Activated gamma-delta T cell treated with anti-CD3 and anti-CD28 coated beads, Interleukin-2, amount 50 U/mL, for 16 hours (primary cell): Measurements from ENCODE around the gene MOBP.

Source experiments
- DNase-seq: peaks from one replicate; pipeline ENCODE4 v3.0.0-alpha.2; 2020; ENCODE audit warnings: low read depth

The MOBP gene

DNA sequence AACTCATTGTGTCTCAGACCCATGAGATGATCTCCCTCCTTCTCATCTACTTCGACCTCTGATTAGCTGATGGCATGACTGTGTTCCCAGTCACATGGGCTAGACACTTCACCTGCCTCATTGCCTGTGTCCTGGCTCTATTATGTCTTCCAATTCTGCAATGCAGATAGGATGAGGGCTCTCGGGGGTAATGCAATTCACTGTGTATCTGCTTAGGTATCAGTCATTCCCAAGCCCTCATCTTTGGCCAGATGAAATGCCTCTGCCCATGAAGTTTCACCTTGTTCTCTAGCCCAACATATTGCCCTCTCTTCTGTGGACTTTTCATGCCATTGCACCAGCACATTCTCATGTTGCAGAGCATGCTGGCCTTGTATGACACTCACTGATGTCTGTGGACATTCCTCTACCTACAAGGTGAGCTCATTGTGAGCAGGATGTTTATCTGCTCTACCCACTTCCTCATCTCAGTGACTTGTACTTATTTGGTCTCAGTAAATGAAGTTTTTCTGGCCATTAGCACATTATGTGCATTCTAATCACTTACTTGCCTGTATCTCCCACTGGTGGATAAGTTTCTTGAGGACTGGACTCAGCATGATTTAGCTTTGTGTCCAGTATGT, 32.3 kb downstream of the MOBP start:
- no peak for DNase-seq

DNA sequence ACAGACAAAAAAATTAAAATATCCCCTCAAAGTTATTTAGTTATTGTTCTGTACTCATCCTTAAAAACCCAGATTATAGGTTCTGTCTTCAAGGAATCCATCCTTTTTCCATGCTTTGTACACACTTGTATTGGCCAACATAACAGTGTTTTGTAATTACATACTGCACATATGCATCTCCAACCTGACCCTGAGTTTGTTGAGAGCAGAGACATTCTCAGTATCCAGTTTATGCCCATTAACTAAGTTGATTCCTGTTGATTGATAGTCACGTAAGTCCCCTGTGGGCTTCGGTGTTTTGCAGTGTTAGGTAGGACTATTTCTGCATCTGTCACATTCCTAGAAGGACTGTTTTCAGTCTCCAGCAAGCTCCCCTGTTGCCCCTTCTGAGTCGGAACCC, 33.6 kb downstream of the MOBP start:
- no peak for DNase-seq

DNA sequence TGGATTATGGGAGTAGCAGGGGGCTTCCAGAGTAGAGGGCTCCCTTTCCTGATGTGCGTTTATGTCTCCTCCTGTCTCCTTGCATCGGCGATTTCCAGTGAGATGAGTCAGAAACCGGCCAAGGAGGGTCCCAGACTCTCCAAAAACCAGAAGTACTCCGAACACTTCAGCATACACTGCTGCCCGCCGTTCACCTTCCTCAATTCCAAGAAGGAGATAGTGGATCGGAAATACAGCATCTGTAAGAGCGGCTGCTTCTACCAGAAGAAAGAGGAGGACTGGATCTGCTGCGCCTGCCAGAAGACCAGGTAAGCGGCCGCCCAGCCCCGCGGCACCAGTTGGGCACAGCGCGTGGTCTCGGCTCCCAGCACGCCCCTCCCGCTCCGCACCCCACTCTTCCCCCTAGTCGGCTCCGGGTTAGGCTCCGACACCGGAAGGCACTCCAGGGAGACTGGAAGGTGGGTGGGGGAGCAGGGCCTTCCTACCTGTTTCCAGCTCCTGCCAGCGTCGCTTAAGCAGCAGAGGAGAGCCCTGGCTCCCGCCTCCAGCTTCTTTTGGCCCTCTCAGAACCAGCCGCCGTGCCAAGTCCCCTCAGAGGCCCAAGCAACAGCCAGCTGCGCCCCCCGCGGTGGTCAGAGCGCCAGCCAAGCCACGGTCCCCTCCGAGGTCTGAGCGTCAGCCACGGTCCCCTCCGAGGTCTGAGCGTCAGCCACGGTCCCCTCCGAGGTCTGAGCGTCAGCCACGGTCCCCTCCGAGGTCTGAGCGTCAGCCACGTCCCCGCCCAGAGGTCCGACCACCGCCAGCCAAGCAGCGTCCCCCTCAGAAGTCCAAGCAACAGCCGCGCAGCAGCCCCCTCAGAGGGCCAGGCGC, 34.7 kb downstream of the MOBP start:
- no peak for DNase-seq

DNA sequence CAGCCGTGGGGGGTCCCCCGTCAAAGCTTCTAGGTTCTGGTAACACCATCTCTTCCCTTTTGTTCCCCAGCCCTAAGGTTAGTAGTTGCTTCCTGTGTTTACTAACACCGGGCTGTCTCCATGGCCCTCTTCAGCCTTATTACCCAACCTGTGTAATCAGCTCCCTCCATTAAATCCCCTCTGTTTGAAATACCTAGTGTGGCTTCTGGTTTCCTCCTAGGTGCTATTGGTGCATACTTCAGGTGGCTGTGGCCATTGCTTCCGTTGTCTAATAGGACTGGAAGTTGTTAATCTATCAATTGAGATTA, 35.3 kb downstream of the MOBP start:
- no peak for DNase-seq

DNA sequence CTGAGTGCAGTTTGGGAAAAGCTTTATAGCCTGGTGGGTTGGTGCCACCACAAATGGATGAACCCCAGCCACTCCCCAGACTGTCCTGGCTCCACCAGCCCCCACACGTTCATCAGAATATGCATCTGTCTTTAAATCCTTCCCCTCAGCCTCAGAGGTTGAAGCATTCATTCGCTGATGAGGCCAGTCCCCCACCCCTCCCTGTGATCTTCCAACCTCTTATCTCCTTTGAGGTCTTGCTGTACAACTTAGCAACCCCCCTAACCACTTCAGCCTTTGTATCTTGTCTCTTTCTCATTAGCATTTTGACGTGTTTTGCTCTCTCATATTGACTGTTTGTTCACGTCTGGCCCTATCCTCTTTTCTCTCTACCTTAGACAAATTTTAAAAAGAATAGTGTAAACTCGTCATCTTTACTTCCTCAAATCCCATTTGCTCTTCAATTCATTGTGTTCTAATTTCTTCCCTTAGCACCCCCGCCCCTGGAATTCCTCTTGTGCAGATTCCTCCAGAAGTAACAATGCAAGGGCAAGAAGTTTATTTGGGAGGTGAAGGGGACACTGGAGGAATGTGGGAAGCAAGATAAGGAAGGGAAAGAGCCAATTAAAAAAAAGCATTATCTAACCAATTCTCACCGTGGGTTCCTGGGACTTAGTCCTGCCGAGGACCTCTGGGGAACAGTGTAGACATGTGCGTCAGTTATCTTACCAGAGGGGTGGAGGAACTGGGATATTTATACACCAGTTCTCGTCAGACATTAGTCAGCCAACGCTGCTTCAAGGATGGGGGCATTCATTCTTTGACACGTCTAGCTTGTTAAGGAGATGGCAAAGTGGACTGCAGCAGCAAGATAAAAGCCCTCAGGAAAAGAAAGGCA, 38.6 kb downstream of the MOBP start:
- no peak for DNase-seq

DNA sequence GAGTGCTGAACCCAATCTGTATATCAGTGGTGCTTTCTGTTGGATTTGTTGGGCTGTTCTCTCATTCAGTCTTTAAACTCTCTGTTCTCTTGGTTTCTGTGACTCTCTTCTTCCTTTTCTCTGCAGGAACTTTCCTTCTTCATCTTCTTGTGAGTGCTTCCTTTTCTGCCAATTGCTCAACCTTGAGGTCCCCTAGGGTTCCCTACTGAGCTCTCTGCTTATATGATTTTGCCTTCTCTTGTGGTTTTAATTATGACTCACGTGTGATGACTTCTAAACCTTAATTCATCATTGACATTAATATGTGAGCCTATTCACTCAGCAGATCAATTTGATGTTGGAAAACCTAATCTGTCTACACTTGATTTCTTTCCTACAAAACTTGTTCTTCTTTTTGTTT, 39.4 kb downstream of the MOBP start:
- no peak for DNase-seq

GRCh38 chr3:39513791-39514369, 46.4 kb downstream of the MOBP start:
- no peak for DNase-seq

DNA sequence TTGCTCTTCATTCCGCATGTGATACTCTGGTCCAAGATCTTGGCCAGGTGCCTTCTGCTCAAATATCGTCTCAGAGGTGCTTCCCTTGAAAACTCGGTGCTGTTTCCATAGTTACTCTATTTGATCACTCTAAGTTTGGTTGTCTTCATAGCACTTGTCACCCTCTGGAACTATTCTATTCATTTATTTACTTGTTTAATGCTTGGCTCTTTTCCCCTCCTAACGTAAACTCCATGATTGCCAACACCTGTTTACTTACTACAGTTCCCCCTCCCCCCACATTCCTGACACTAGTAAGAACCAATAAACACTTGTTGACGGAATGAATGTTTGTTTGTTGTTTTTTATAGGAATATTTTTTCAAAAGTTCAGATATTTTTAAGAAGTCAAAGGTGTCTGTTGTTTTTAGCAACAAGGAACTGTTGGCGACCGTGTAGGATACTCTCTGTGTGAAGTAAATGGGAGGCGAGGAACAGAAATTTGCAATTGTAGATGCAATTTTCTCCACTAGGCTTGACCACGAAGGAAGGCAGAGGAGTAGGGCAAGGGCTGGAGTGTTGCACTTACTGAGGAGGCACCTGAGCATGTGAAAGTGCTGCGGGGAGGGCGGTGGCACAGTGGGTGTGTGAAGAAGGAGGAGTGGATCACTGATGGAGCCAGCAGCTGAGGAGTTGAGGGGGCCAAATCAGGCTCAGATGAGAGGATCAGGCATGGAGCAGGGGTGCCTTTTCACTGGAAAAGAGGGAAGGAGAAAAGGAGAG, 48.4 kb downstream of the MOBP start:
- no peak for DNase-seq

DNA sequence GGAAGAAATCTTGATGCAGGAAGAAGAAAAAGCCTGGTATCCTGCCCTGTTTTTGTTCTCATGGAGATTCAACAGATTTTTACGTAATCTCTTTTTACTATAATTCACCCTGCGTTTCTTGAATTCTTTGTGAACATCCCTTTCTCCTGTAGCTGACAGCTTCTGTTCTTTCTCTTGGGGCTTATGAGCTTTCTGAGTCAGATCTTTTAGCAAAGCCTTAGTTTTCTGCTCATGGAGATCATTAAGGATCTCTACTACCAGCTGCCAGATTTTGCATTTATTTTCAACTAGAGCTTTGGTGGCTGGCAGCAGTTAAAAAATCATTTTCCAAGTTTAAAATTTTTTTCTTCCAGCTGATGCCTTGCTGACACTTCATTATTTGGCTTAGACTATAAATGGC, 51.6 kb downstream of the MOBP start:
- DNase-seq, result no peak

DNA sequence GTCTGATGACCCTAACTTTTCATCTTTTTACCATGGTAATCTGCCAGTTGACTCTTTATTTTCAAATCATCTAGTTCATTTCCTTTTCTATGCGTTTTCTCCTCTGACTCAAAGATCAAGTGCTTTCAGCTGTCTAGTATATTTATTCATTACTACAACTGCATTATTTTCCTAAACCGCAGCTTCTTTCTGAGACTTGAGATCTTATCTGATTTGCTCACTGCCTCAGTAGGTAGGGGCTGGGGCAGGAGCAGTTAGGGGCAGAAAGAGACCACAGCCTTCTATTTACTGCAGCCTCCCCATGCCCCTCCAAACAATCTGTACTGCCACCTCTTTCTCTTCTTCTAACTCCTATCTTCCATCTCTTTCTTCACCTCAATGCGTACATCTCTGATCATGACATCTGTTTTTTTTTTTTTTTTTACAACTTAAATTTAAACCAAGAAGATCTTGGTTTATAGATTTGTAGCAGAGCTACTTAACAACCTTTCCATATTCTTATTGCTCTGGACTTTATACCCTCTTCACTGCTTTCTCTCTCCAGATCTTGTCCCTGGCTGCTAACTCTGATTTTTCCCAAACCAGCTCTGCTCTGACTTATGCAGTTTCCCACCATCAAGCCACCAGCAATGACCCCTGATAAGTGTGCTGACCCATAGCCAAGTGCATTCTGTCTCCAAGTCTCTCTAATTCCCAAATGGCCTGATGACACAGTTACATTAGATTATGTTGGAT, 52.2 kb downstream of the MOBP start:
- DNase-seq, result no peak

GRCh38 chr3:39521456-39521855, 54.0 kb downstream of the MOBP start:
- no peak for DNase-seq

- DNase-seq, result no peak
Measured at GRCh38 chr3:39524107-39524506, 56.6 kb downstream of the MOBP start.

GRCh38 chr3:39528844-39529243, 61.4 kb downstream of the MOBP start:
- DNase-seq, result no peak

GRCh38 chr3:39529577-39529976, 62.1 kb downstream of the MOBP start:
- no peak for DNase-seq

GRCh38 chr3:39531066-39531465, 63.6 kb downstream of the MOBP start:
- DNase-seq, result no peak

DNA sequence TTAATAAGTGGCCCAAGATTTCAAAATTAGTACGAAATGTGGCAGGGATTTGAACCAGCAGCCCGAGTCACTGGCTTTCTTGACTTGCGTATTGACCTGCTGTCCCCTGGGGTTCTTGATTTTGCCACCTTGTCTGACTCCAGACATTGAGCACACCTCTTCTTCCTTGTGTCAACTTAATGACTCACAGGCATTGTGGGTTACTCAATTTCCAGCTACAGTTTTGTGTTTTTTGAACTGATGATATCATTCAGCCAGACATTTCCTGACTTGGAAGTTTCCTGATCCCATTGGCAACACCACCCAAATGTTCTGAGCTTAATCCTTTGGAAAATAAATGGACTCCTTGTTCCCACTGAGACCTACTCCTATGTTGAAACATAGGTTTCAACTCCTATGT, 64.2 kb downstream of the MOBP start:
- DNase-seq, result no peak

DNA sequence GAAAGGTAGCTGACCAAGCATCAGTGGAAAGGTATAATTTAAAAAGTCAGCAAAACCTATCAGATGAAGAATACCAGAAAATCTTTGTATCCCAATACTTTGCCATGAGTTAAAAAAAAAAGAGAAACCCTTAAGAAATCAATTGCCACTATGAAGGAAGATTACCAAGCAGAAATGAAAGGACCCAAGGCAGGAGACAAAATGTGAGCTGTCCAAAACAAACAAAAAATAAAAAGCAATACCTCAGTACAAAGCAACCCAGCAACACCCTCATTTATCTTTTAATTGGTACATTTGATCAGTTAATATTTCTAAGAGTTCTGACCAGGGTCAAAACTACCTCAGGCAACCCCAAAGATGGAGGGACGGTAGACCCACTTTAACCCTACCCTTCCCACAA, 65.3 kb downstream of the MOBP start:
- no peak for DNase-seq

DNA sequence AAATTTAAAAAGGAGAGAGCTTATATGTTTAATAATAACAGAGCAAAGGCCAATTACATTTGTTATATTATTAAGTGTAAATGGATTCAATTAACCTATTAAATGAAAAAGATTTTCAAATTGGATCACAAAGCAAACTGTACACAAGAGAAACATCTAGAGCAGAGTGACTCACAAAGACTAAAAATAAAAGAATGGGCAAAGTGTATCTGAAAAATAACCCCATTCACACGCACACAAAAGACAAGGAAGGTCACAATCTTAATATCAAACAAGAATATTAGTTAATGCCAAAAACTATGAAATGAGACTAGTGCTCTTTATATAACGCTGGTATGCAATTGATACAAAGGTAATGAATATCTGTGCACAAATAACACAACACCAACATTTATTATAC, 65.7 kb downstream of the MOBP start:
- no peak for DNase-seq

DNA sequence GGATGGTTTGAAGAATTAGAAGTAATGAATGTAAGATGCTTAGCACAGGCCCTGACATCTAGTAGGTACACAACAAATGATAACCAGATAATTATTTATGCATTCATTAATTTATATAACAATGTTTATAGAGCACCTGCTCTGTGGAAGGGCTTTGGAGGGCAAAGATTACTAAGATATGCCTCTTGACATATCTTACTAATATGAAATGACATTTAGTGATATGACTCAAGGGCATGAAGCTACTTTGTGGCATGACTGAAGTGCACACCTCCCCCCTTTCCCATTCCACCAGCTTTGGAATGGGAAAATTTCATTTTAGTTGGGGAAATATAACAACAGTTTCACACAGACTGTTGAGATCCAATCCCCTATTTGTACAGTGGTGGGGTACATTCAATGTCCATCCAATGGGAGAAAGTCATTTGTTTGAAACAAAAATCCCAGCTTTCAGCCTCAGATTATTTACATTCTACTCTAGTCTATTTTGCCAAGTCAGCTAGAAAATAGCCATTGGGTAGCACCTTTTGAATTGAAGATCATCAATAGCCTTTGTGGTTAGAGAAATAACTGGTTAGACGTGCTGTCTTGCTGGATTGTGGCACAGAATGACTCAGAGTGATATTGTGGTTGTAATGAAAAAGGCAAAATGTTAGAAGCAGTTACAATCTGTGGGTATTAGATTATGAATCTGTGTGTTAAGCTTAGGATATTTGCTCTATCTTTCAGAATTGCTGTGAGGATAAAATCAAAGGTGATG, 72.9 kb downstream of the MOBP start:
- DNase-seq, result no peak

DNA sequence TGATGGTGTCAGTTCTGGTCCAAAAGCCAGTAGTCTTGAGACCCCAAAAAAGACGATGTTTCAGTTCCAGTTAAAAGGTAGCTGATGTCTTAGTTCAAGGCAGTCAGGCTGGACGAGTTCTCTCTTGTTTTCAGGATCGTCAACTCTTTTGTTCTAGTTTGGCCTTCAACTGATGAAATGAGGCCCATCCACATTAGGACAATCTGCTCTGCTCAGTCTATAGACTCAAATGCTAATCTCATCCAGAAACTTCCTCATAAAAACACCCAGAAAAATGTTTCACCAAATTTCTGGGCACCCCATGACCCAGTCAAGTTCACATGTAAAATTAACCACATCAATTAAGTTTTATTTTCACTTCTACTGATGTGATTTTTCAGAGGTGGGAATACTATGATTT, 74.0 kb downstream of the MOBP start:
- DNase-seq, result no peak
